Gastrocnemius medialis (tissue), 4 donors: ENCODE results near the gene ARHGAP12. TPM values are rescaled to one million over a fixed set of nuclear protein-coding genes. Genes with fewer than 3 reads are reported as not detected.

Source experiments
- ATAC-seq, 2 donors: fragments of 150-250 bp; one replicate each; pipeline ENCODE4 v1.9.1; 2016
- DNase-seq, 2 donors: peaks; one replicate each; pipeline ENCODE4 v3.0.0-alpha.2; 2019
- H3K27ac ChIP-seq, 4 donors: fragments of 200-600 bp; sonication (generic); 1 replicate in 1 of 4; 2 replicates in 3 of 4; pipeline ENCODE4 v1.5.1; 2016 to 2018; ENCODE audit warnings: mild to moderate bottlenecking in 2 of 4, moderate library complexity in 1 of 4
- H3K27me3 ChIP-seq, 3 donors: fragments of 200-600 bp; sonication (generic) in 2 of 3; 1 replicate in 1 of 3; 2 replicates in 2 of 3; pipeline versions ENCODE4 v1.5.1 to v1.6.0; 2016 to 2019; ENCODE audit warnings: mild to moderate bottlenecking in 1 of 3, moderate library complexity in 1 of 3
- H3K36me3 ChIP-seq, 2 donors: fragments of 200-600 bp; sonication (generic) in 1 of 2; one replicate each; pipeline ENCODE4 v1.5.1; 2017 to 2018
- H3K4me1 ChIP-seq, 2 donors: fragments of 200-600 bp; sonication (generic) in 1 of 2; one replicate each; pipeline ENCODE4 v1.5.1; 2016 to 2017; ENCODE audit warnings: mild to moderate bottlenecking in 2 of 2
- H3K4me3 ChIP-seq, 4 donors: fragments of 200-600 bp; sonication (generic) in 3 of 4; 1 replicate in 1 of 4; 2 replicates in 3 of 4; pipeline ENCODE4 v1.5.1; 2016 to 2019; ENCODE audit warnings: mild to moderate bottlenecking in 2 of 4
- H3K9me3 ChIP-seq, 3 donors: fragments of 200-600 bp; sonication (generic) in 2 of 3; 1 replicate in 1 of 3; 2 replicates in 2 of 3; pipeline ENCODE4 v1.5.1; 2016 to 2019
- POLR2A ChIP-seq, 2 donors: fragments of 450-650 bp; IDR thresholded peaks; one replicate each; pipeline ENCODE4 v1.6.1; 2017; ENCODE audit warnings: antibody characterized with exemption in 2 of 2, mild to moderate bottlenecking in 2 of 2, moderate library complexity in 2 of 2
- in situ Hi-C, 4 donors: fragments of 200-750 bp; cut with MboI; loops; one replicate each; pipeline versions ENCODE4 v1.15.0 to v1.8.0; 2017; ENCODE audit warnings: low sequenced_read_pairs in 4 of 4
- intact Hi-C: fragments of 100-400 bp; cut with DNase I; formaldehyde crosslinking; loops from one replicate; pipeline ENCODE4 v1.15.1; 2023; ENCODE audit warnings: low total_unique reads
- total RNA-seq, 4 donors: library from RNA; depleted of rRNA; stranded (reverse); fragments of >200 nt; gene quantifications; one replicate each; pipeline versions ENCODE4 v1.1.0 to v1.2.3, GENCODE V29; 2016
- TF ChIP-seq, protein P1 (sequence below), 5 experiments: fragments of 450-650 bp in 3 of 5; fragments of 200-600 bp in 2 of 5; sonication (generic) in 2 of 5; IDR thresholded peaks in 4 of 5; conservative IDR thresholded peaks in 1 of 5; 1 replicate in 4 of 5; 2 replicates in 1 of 5; pipeline ENCODE4 v1.5.1; 2016 to 2019; ENCODE audit warnings: antibody characterized with exemption in 5 of 5, mild to moderate bottlenecking in 3 of 5, moderate library complexity in 3 of 5

Gene ARHGAP12
- total RNA-seq, 4 donors from 2014 or later: 17.0 to 34.3 (median 21.6) TPM

DNA sequence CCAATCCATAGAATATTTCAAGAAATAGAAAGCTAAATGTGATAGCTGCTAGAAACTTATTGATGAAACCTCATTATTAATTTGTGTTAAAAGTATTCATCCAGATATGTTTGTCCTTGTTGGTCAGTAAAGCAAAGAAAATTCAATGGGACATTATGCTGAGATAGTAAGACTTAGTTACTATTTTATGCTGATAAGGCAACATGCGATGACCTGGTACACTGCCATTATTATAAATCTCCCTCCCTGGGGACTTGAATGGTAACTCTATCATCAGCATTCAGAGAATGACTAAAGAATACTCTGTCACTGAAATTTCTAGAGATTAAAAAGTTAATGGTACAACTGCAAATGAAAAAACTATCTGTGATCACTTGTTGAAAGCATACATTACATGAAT is 54.9 kb downstream of the ARHGAP12 start:
- TF ChIP-seq, protein P1, sequence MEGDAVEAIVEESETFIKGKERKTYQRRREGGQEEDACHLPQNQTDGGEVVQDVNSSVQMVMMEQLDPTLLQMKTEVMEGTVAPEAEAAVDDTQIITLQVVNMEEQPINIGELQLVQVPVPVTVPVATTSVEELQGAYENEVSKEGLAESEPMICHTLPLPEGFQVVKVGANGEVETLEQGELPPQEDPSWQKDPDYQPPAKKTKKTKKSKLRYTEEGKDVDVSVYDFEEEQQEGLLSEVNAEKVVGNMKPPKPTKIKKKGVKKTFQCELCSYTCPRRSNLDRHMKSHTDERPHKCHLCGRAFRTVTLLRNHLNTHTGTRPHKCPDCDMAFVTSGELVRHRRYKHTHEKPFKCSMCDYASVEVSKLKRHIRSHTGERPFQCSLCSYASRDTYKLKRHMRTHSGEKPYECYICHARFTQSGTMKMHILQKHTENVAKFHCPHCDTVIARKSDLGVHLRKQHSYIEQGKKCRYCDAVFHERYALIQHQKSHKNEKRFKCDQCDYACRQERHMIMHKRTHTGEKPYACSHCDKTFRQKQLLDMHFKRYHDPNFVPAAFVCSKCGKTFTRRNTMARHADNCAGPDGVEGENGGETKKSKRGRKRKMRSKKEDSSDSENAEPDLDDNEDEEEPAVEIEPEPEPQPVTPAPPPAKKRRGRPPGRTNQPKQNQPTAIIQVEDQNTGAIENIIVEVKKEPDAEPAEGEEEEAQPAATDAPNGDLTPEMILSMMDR (IDR thresholded peaks at IDR 0.05 in 4 of 5, conservative IDR thresholded peaks at IDR 0.05 in 1 of 5): no peak
- no peak for TF ChIP-seq POLR2A (IDR thresholded peaks at IDR 0.05)
- Histone ChIP-seq H3K36me3 (no peaks in the 10 kb centered on the region), H3K27me3 (no peaks in the 10 kb centered on the region), H3K27ac (no peak overlapping the region), H3K4me1 (peaks cover 27 to 28% of the 10 kb centered on the region in 2 donors), H3K4me3 (no peak overlapping the region), H3K9me3 (no peaks in the 10 kb centered on the region)
- intact Hi-C loops (no loop called here), in situ Hi-C loops (loop anchor here in 2 of 4 donors (10.0 to 25.0 kb wide), 2 partner anchors 61 to 139 kb away; no protein-coding TSS in a partner anchor)
- ATAC-seq (no peak), DNase-seq (no peak)

DNA sequence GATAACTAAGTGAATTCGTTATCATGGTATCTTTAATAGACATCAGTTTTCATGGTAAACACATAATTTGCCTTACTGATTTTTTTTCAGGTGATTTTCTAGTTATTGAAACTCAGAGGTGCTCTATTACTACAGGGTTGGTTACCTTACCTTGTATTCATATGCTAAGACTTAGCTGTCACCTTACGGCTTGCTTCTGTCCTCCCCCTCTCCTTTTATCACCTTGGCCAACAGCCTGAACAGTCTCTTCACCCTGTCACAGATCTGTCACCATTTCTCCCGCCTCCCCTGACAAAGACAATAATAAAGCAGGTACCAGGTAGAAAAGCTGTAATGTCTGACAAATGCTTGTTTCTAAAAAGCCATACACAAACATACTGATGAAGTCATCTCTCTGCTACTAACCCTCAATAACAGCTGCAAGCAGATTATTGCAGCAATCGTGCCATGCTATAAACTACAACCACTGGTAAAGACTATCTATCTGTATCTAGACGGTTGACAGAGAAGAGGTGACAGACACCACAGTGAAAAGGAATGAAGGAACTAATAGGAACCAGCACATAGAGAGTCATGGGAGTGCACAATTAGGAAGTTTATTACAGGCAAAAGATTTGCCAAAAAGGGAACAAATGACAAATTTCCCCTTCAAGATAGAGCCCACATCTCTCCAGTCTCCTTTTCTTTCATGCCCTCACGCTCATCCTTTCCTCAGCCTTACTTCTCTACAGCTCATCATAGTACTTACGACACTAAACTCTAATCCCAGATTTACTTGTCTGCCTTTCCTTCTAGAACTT is 57.2 kb downstream of the ARHGAP12 start:
- no peaks in the 10 kb centered on the region for H3K36me3 ChIP-seq
- H3K4me3 ChIP-seq: no peak overlapping the region
- H3K27me3 ChIP-seq: no peaks in the 10 kb centered on the region
- H3K27ac ChIP-seq: no peak overlapping the region
- no peak for TF ChIP-seq POLR2A (IDR thresholded peaks at IDR 0.05)
- TF ChIP-seq, protein P1 (IDR thresholded peaks at IDR 0.05 in 4 of 5, conservative IDR thresholded peaks at IDR 0.05 in 1 of 5): no peak
- H3K4me1 ChIP-seq: peaks cover 27 to 28% of the 10 kb centered on the region in 2 donors
- intact Hi-C loops: no loop called here
- ATAC-seq (peak in 1 of 2 donors; percentile 87), DNase-seq (no peak)
- in situ Hi-C loops: loop anchor here in 2 of 4 donors (10.0 to 25.0 kb wide), 2 partner anchors 63 to 141 kb away; no protein-coding TSS in a partner anchor
- H3K9me3 ChIP-seq: no peaks in the 10 kb centered on the region

DNA sequence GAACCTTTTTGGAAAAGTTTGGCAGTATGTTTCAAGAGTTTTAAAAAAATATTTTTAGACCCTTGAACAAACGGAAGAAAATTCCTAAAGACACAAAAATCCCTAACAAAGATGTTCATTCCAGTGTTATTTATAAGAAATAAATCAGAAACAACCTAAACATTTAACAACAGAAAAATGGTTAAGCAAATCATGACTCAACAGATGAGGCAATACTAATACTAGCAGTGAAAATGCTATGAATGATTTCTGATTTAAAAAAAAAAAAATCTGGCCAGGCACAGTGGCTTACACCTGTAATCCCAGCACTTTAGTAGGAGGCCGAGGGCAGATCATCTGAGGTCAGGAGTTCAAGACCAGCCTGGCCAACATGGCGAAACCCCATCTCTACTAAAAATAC is 61.0 kb downstream of the ARHGAP12 start:
- no peak for TF ChIP-seq POLR2A (IDR thresholded peaks at IDR 0.05)
- TF ChIP-seq, protein P1 (IDR thresholded peaks at IDR 0.05 in 4 of 5, conservative IDR thresholded peaks at IDR 0.05 in 1 of 5): no peak
- DNase-seq (no peak), ATAC-seq (no peak)
- in situ Hi-C loops (loop anchor here in 2 of 4 donors (10.0 to 25.0 kb wide), 2 partner anchors 137 to 145 kb away; no protein-coding TSS in a partner anchor), intact Hi-C loops (loop anchor here (10.0 kb wide), 1 partner anchor 507 kb away; no protein-coding TSS in a partner anchor)
- H3K4me1 ChIP-seq: peaks cover 39 to 42% of the 10 kb centered on the region in 2 donors
- no peaks in the 10 kb centered on the region for H3K36me3 ChIP-seq
- H3K9me3 ChIP-seq: no peaks in the 10 kb centered on the region
- no peak overlapping the region for H3K4me3 ChIP-seq
- H3K27me3 ChIP-seq: no peaks in the 10 kb centered on the region
- no peak overlapping the region for H3K27ac ChIP-seq

DNA sequence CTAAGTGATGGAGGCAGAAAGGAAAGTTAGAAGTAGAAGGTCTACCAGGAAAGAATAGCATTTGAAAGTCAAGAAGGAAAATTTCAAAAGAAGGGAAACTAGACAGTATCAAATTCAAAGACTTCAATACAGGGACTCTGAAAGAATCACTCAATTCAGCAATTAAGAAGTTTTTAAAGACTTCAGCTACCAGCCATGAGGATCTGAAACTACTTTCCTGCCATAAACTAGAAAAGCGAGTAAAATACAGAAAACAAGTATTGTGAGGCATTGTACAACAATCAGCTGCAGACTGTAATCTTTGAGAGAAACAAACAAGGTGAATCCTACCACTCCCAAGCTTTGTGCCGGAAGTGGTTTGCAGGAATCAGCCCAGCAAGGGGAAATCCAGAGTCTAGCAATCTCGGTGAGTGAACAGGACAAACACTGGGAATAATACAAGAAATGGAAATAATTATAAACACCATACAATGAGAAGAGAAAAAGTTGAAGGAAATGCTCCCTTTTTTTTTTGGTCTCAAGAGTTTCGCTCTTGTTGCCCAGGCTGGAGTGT is 62.4 kb downstream of the ARHGAP12 start:
- H3K27ac ChIP-seq: no peak overlapping the region

More for the DNA sequence above, 62.4 kb downstream of the ARHGAP12 start:
- intact Hi-C loops (loop anchor here (10.0 kb wide), 1 partner anchor 509 kb away; no protein-coding TSS in a partner anchor), in situ Hi-C loops (loop anchor here in 2 of 4 donors (10.0 to 25.0 kb wide), 2 partner anchors 139 to 146 kb away; no protein-coding TSS in a partner anchor)
- DNase-seq (no peak), ATAC-seq (no peak)
- peaks cover 35 to 38% of the 10 kb centered on the region in 2 donors for H3K4me1 ChIP-seq
- H3K9me3 ChIP-seq: no peaks in the 10 kb centered on the region
- no peak for TF ChIP-seq POLR2A (IDR thresholded peaks at IDR 0.05)
- TF ChIP-seq, protein P1 (IDR thresholded peaks at IDR 0.05 in 4 of 5, conservative IDR thresholded peaks at IDR 0.05 in 1 of 5): no peak
- H3K4me3 ChIP-seq: no peak overlapping the region
- no peaks in the 10 kb centered on the region for H3K27me3 ChIP-seq
- H3K36me3 ChIP-seq: no peaks in the 10 kb centered on the region
